ENCODE data around the gene SOHLH1. TPM values are rescaled to one million over a fixed set of nuclear protein-coding genes. Genes with fewer than 3 reads are reported as not detected.
"Not testable (repeated sequence)": the region's sequence is repeated elsewhere in the genome, so short reads cannot be mapped to it uniquely, and the experiment has no call there.

The SOHLH1 gene
- total RNA-seq, 1 donor from 2014 or later, result not detected

- no peak for DNase-seq (ENCODE audit: low read depth)
These were observed 20.9 kb downstream of the SOHLH1 start for GRCh38 chr9:135678236-135679017.

- DNase-seq (ENCODE audit: low read depth), result no peak
These were observed 21.6 kb downstream of the SOHLH1 start for GRCh38 chr9:135677641-135678168.

GRCh38 chr9:135676891-135677290, 22.4 kb downstream of the SOHLH1 start:
- no peak for DNase-seq (ENCODE audit: low read depth)

- DNase-seq (ENCODE audit: low read depth), result no peak
These were observed 24.3 kb downstream of the SOHLH1 start for GRCh38 chr9:135674977-135675376.

GRCh38 chr9:135673941-135674340, 25.3 kb downstream of the SOHLH1 start:
- DNase-seq (ENCODE audit: low read depth), result no peak

GRCh38 chr9:135672786-135673185, 26.5 kb downstream of the SOHLH1 start:
- not testable (repeated sequence) for DNase-seq (ENCODE audit: low read depth)

GRCh38 chr9:135671591-135672041, 27.7 kb downstream of the SOHLH1 start:
- DNase-seq (ENCODE audit: low read depth), result no peak

- DNase-seq (ENCODE audit: low read depth), result no peak
These were observed 28.3 kb downstream of the SOHLH1 start for GRCh38 chr9:135670721-135671590.

- no peak for DNase-seq (ENCODE audit: low read depth)
These were observed 29.5 kb downstream of the SOHLH1 start for GRCh38 chr9:135669616-135670285.

GRCh38 chr9:135669018-135669417, 30.3 kb downstream of the SOHLH1 start:
- not testable (repeated sequence) for DNase-seq (ENCODE audit: low read depth)

GRCh38 chr9:135667463-135668001, 31.7 kb downstream of the SOHLH1 start:
- no peak for DNase-seq (ENCODE audit: low read depth)

- DNase-seq (ENCODE audit: low read depth), result no peak
These were observed 32.5 kb downstream of the SOHLH1 start for GRCh38 chr9:135666534-135667462.

GRCh38 chr9:135665795-135666189, 33.5 kb downstream of the SOHLH1 start:
- no peak for DNase-seq (ENCODE audit: low read depth)

GRCh38 chr9:135664801-135665794, 34.2 kb downstream of the SOHLH1 start:
- no peak for DNase-seq (ENCODE audit: low read depth)

GRCh38 chr9:135664266-135664665, 35.0 kb downstream of the SOHLH1 start:
- DNase-seq (ENCODE audit: low read depth), result no peak

- DNase-seq (ENCODE audit: low read depth), result no peak
These were observed 35.4 kb downstream of the SOHLH1 start for GRCh38 chr9:135663857-135664256.

- DNase-seq (ENCODE audit: low read depth), result no peak
These were observed 35.9 kb downstream of the SOHLH1 start for GRCh38 chr9:135663451-135663770.

- DNase-seq (ENCODE audit: low read depth), result no peak
These were observed 36.4 kb downstream of the SOHLH1 start, which contains the start of gene LCN9 for GRCh38 chr9:135662758-135663450. TSS of gene LCN9 (plus strand) at chr9:135663309. CDS start at chr9:135663322, 13 bp downstream.

Measured in renal cortical epithelial cell (primary cell).